HG02610 (cell line): ENCODE data around the gene PLA2G4A.
A peak's percentile ranks its signal among the peaks of the same experiment; 100 is the strongest.

ENCODE experiments used
- ATAC-seq: cut with Tn5 transposase; IDR thresholded peaks from one replicate; pipeline ENCODE4 v1.9.1; 2021; ENCODE audit warnings: mild to moderate bottlenecking, moderate library complexity; ENCODE audit not compliant: unreplicated experiment

Gene PLA2G4A

DNA sequence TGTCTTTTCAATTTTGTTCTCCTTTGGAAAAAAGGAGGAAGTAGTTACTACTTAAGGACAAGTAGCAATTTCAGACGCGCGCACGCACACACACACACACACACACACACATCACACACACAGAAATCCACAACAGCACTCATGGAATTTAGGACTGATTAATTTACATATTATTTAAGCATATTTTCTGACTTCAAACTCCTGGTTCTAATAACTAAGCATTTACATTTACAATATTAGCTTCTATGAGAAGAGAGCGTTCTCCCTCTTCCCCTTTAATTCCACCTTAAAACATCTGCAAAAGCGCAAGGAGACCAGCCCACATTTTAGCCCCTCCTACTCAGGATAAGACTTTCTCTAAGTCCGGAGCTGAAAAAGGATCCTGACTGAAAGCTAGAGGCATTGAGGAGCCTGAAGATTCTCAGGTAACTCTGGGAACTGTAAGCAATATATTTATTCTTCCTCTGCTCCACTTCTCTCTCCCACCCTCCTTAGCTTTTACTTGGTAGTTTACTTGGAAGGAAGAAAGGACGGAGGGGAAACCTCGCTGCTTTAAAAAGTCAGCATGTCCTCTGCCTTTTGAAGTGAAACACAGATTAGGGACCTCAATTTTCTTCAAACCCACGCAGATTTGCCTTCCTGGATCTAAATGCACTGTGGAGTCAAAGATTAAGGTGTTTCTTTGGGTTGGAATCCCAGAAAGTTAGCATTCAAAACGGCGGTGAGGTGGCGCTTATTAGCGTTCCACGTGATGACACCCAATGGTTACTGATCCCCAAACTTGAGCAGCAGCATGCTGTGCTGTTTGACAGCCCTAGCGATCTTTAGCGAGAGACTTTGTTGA lies at the start of gene PLA2G4A:
Gene PLA2G4A (plus strand): TSS at position 339 of the 844 bp plus-strand sequence. CDS start 25,406 bp downstream, outside the sequence.
- peak; percentile 81 for ATAC-seq

DNA sequence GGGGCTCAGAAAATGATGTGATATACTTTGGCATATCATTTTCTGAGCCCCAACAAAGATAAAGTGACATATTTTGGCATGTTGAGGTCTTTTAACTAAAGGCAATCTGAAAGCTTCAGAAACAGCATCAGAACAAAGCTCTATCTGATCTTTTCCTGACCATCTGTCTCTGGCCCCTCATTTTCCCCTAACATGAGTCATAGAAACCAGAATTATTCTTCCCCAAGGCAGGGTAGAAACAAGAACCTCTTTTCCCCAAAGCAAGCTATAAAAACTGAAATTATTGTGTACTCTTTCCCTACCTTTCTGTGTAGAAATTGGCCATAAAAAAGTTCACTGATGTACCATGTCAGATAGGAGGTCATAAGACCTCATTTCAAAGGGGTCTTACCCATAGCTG lies 48.7 kb upstream of the PLA2G4A start:
- no peak for ATAC-seq

DNA sequence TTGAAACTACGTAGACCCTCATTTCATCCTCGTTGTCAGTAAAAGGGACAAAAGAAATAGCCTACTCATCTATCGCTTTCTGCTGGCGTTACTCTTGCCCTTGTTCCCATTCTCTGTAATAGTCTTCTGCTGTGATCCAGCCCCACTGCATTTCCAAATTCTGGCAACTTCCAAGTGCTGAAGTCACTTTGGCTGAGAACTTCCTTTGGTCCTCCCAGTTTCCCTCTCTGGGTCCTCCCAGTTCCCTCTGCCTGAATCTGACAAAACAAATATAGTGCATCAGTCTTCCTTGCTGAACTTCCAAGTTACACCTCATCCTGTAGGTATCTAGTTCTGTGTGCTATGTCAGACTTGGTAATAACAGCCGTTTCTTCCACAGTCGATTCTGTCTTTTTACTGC lies 47.0 kb upstream of the PLA2G4A start:
- ATAC-seq = no peak

GRCh38 chr1:186782791-186783190 lies 46.0 kb upstream of the PLA2G4A start:
- no peak for ATAC-seq

DNA sequence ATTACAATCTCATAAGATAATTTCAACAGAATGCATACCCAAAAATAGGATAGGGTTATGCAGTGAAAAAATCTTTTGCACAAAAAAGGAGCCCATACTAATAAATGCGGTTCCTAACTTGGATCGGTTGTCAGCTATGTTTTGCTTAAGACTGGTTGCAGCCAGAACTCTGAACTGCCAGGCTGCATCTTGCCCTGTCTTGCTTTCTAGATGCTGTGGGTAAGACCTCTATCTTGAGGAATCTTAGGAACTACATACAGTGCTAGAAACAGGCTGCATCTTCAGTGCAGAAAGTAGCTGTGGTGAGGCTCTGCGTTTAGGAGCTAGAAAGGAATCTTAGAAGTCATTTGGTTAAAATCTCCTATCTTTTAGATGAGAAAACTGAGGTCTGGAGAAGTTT lies 45.6 kb upstream of the PLA2G4A start:
- no peak for ATAC-seq

DNA sequence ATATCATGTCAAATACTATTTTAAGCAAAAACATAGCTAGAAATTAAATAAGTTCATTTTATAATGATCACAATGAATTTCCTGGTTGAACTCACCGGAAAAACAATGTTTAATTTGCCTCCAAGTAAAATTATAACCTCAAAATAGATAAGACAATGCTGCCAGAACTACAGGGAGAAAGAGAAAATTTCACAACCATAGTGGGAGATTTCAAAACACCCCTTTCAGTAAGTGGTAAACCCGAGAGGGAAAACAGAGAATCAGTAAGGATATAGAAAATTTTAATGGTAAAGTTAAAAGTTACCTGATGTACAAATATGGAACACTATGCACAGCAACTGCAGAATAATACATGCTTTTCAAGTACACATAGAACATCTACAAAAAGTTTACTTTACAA lies 43.2 kb upstream of the PLA2G4A start:
- ATAC-seq = no peak

DNA sequence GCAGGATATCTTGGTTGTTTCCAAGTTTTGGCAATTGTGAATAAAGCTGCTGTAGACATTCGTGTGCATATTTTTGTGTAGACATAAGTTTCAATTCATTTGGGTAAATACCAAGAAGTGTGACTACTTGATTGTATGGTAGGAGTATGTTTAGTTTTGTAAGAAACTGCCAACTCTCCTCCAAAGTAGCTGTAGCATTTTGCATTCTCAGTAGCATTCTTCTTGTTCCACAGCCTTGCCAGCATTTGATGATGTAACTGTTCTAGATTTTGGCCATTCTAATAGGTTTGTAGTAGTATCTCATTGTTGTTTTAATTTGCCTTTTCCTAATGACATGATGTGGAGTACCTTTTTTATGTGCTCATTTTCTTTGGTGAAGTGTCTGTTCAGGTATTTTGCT lies 38.6 kb upstream of the PLA2G4A start:
- no peak for ATAC-seq

DNA sequence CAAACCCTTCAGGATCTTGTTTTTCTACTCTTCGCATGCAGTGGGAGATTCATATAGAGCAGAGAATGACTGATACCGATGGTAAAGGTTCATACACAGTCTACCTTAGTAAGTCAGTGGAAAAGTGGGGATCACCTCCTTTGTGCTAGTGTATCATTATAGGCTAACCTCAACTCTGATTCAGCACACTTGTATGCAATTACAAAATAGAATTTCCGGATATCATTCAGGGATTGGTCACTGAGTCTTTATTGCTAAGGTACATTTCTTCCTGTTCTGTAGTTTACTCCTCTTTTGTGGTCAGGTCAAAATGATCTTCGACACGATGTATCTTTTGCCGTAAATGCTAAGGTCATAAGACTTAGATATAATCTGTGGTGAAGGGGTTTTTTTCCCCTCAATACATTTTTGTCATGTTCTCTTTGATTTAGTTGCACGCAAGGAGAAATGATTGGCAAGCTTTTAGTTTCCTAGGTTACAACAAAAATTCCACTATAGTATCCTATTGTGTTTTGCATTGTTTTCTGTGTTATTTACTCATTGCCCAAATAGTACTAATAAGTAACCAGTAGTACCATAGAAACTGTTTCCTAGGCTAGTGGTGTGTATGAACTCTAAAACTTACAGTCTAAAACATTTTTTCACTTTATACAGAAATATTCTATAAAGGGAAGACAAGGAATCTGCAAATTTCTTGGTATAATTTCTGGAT lies 35.7 kb upstream of the PLA2G4A start:
- ATAC-seq = no peak

- no peak for ATAC-seq
Observed at GRCh38 chr1:186793582-186793927, 35.2 kb upstream of the PLA2G4A start.

- no peak for ATAC-seq
Observed at GRCh38 chr1:186798960-186799688, 29.6 kb upstream of the PLA2G4A start.

DNA sequence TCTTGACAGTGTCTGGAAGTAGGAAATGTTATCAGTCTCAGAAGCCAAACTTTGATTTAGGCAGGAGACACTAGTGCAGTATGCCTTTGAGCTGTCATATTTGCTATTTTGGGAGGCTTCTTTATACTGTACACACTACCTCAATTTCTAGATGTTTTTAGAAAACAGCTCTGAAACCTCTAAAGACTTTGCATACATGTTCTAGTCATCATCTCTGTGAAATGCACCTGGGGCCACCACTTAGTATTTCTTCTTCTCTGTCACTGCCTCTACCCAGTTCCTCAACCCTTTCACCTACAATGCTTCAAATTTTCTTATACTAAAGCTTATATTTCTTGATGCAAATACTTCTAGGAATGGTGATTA lies 29.1 kb upstream of the PLA2G4A start:
- peak; percentile 91 for ATAC-seq

DNA sequence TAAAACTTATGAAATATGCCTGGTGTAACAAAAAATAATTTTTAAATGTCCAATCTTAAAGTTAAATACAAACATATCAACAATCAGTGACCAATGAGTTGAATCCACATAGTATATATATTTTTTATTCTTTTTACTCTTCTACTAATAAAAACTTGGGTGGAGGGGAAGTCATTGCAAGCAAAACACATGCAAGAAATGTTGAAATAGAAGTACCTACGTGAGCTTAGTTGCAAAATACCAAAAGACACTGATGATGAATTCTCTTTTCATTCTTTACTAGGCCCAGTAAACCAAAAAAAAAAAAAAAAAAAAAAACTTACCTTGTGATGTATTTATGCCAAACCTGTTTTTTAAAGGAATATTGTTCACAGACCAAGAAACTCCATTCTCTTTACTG lies 26.4 kb upstream of the PLA2G4A start:
- ATAC-seq = no peak

GRCh38 chr1:186804679-186805078 lies 24.1 kb upstream of the PLA2G4A start:
- ATAC-seq = no peak

GRCh38 chr1:186806477-186806876 lies 22.3 kb upstream of the PLA2G4A start:
- ATAC-seq = no peak

DNA sequence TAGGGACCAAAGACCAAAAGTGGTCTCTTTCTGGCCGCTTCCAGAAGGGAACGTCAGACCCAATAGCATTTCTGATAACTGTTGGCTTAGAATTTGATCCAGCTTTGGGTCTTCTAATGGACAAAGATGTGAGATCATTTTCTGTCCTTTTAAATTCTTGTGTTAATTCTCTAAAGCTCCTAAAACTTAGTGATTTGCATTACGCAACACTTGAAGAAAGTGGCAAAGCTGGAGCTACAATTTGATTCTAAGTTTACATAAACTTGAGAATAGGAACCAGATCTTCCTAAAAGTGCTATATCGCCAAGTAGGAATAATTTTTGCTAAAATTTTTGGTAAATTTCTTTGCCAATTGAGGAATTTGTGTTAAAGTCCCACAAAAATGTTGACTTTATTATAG lies 21.6 kb upstream of the PLA2G4A start:
- ATAC-seq = no peak

DNA sequence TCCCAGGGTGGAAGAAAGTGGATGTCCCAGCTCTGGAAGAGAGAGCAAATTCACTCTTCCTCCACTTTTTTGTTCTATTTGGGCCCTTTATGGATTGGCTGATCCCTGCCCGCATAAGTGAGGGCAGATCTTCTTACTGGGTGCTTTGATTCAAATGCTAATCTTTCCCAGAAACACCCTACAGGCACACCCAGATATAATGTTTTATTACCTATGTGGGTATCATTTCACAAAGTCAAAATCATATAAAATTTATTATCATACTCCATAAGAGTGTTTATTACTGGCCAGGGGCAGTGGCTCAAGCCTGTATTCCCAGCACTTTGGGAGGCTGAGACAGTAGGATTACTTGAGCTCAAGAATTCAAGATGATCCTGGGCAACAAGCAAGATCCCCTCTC lies 16.9 kb upstream of the PLA2G4A start:
- no peak for ATAC-seq

DNA sequence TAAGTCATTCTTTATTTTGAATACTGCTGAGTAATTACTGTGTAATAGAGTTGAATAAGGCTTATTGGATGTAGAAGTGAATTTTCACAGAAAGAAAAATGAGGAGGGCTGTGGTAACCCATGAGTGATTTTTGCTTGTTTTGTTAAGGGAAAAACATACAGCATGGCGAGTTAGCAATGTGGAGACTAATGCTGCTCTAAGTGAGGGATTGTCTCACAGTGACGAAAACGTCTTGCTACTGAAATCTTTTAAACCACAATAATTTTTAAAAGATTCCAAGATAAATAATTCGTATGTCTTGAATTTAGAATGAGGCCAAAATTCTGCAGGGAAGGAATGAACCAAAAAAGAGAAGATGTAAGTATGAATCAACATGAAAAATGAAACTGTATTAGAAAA lies 16.2 kb upstream of the PLA2G4A start:
- no peak for ATAC-seq

GRCh38 chr1:186813420-186813819 lies 15.3 kb upstream of the PLA2G4A start:
- no peak for ATAC-seq

DNA sequence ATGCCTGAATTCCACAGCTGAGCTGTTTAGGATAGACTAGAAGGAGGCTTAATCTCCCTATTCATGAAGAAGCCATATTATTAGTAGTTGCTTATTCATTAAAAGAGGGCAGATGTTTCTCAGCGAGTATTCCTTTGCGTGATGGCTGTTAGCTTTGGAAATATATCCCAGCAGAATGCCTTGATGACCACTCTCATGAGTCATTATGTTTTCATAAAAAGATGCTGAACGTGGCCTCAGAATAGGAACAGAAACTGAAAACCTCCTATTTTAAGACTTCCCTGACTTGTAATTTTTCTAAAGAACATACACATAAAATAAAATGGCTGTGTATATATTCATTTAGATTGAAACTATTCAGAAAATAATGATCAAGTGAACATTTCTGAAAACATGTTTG lies 9.6 kb upstream of the PLA2G4A start:
- peak; percentile 84 for ATAC-seq

- peak; percentile 42 for ATAC-seq
Observed at GRCh38 chr1:186819563-186819962, 9.2 kb upstream of the PLA2G4A start.

DNA sequence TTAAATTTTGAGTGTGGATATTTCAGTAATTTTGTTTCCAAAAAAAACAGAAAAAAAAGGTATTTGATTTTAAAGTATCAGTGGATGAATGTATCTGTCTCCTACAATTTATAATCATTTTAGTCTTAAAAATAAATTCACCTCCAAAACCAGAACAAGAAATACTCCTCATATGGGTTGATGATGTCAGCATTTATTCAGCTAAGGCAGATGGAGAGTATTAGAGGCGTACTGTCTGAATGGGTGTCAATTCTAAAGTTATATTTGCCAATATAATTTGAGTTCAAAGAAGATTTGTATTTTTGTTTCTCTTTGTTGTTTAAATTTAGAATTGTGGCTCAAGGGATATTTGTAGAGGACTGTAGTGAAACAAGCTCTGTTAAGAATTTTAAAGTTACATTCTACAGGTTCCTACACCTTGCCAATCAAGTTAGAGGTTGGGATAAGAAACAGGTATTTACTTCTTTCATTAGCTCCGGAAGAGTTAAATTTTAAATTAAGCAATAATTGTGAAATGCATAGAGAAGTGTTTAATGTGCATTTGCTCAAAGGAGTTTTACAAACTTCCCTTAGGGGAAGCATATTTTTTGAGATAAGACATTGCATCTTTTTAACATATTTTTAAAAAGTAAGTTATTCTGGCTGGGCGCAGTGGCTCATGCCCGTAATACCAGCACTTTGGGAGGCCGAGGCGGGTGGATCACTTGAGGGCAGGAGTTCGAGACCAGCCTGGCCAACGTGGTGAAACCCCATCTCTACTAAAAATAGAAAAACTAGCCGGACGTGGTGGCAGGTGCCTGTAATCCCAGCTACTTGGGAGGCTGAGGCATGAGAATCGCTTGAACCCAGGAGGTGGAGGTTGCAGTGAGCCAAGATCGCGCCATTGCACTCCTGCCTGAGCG lies 1.2 kb downstream of the PLA2G4A start:
- ATAC-seq = no peak
